A673 (cell line): ENCODE measurements around the gene TIMP1. TPM values are rescaled to one million over a fixed set of nuclear protein-coding genes. Genes with fewer than 3 reads are reported as not detected.

Source experiments
- BruUV-seq: library from RNA; stranded (reverse); fragments of 400-500 nt; replicated peaks from 2 replicates; lab custom pipeline; 2021; lab: Mats Ljungman, UMichigan
- CTCF ChIA-PET: fragments of 300-600 bp; sonication (Branson Sonifier 250); formaldehyde crosslinking; loops from one replicate; lab custom pipeline; 2022; ENCODE audit warnings: antibody characterized with exemption; lab: Charles Lee
- POLR2A ChIA-PET: fragments of 300-600 bp; sonication (Branson Sonifier 250); formaldehyde crosslinking; loops from one replicate; lab custom pipeline; 2022; ENCODE audit warnings: antibody characterized with exemption; ENCODE audit not compliant: low non-redundant PET; lab: Charles Lee
- DNase-seq: peaks from one replicate; pipeline ENCODE4 v3.0.0-alpha.2; 2015; ENCODE audit warnings: low spot score
- H3K27ac ChIP-seq: fragments of 200-600 bp; sonication (generic); 2 replicates; pipeline ENCODE4 v1.5.1; 2016; ENCODE audit warnings: mixed run types, low read depth, mild to moderate bottlenecking, mixed read lengths, antibody characterized with exemption, low read length; ENCODE audit not compliant: poor library complexity, severe bottlenecking
- H3K27me3 ChIP-seq: fragments of 200-600 bp; sonication (generic); replicated peaks from 2 replicates; pipeline ENCODE4 v1.6.1; 2017; ENCODE audit warnings: mixed run types, low read depth, mild to moderate bottlenecking, mixed read lengths, antibody characterized with exemption, low read length; ENCODE audit not compliant: insufficient read depth, poor library complexity
- H3K36me3 ChIP-seq: fragments of 200-600 bp; sonication (generic); 2 replicates; pipeline ENCODE4 v1.6.1; 2016; ENCODE audit warnings: mixed run types, mild to moderate bottlenecking, mixed read lengths, antibody characterized with exemption, low read length; ENCODE audit not compliant: insufficient read depth, poor library complexity, severe bottlenecking
- H3K4me1 ChIP-seq: fragments of 200-600 bp; sonication (generic); 2 replicates; pipeline ENCODE4 v1.6.1; 2017; ENCODE audit warnings: mixed run types, mild to moderate bottlenecking, mixed read lengths, antibody characterized with exemption, low read length; ENCODE audit not compliant: insufficient read depth, poor library complexity, severe bottlenecking
- H3K4me3 ChIP-seq: fragments of 200-600 bp; sonication (generic); 2 replicates; pipeline ENCODE4 v1.5.1; 2016; ENCODE audit warnings: low read depth, mixed run types, mild to moderate bottlenecking, mixed read lengths, low read length; ENCODE audit not compliant: poor library complexity, severe bottlenecking
- H3K9me3 ChIP-seq: fragments of 200-600 bp; sonication (generic); 2 replicates; pipeline ENCODE4 v1.6.1; 2016; ENCODE audit warnings: mixed run types, low read depth, mild to moderate bottlenecking, mixed read lengths, antibody characterized with exemption, low read length; ENCODE audit not compliant: poor library complexity, severe bottlenecking
- EZH2 ChIP-seq: fragments of 200-600 bp; sonication (generic); IDR thresholded peaks from 2 replicates; pipeline ENCODE4 v1.6.1; 2017; ENCODE audit warnings: borderline replicate concordance, low read depth, mild to moderate bottlenecking, mixed read lengths, antibody characterized with exemption, low read length; ENCODE audit not compliant: poor library complexity, severe bottlenecking
- intact Hi-C: fragments of 100-400 bp; cut with micrococcal nuclease; formaldehyde crosslinking; loops from one replicate; pipeline ENCODE4 v1.10.0; 2022; ENCODE audit not compliant: unreplicated experiment
- total RNA-seq: library from RNA; stranded (reverse); gene quantifications from 2 replicates; pipeline ENCODE4 v1.2.3, GENCODE V29; 2021
- TF ChIP-seq, protein P1 (sequence below): fragments of 300-800, 200-600 bp; sonication (generic); conservative IDR thresholded peaks from 2 replicates; pipeline ENCODE4 v1.5.1; 2017; ENCODE audit warnings: low read depth, mild to moderate bottlenecking, antibody characterized with exemption, low read length, moderate library complexity, mixed read lengths

The TIMP1 gene
- total RNA-seq, 1 experiment from 2014 or later = 471 TPM

DNA sequence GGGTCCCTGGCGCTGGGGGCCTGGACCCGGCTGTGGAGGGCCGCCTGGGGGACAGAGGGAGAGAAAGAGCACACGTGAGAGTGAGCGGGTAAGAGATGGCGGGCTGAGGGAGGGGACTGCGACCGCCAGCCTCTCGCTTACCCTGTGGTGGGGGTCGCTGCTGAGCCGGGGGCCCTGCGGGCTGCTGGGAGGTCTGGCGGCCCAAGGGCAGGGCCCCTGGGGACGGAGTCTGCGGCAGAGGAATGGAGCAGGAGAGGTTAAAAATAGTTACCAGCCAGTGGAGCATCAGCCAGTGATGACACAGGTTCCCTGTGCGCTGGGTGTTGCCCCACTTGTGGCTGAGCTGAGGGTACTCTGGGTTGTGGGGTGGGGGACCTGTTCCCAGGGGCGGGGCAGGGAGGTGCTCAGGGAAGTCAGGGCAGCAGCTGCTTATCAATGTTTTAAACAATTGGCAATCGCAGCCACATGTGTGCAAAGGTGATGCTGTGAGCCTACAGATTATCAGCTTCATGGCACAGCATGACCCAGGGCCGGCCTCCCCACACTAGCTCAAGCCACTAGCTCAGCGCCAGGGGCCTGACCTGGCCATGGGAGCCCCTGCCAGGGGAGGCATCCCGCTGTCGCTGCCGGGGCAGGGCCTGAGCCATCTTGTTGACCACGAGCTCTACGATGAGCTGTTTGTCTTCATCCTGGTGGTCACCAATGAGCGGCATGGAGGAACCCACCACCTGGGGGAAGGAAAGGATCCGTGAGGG is 7.5 kb upstream of the TIMP1 start:
- Histone ChIP-seq H3K4me3 (no peak overlapping the region), H3K27me3 (no peaks in the 10 kb centered on the region), H3K27ac (no peak overlapping the region), H3K36me3 (peaks cover 6% of the 10 kb centered on the region), H3K9me3 (no peaks in the 10 kb centered on the region), H3K4me1 (no peaks in the 10 kb centered on the region)
- CTCF ChIA-PET = no interaction called here
- no peak for TF ChIP-seq EZH2
- TF ChIP-seq, protein P1, sequence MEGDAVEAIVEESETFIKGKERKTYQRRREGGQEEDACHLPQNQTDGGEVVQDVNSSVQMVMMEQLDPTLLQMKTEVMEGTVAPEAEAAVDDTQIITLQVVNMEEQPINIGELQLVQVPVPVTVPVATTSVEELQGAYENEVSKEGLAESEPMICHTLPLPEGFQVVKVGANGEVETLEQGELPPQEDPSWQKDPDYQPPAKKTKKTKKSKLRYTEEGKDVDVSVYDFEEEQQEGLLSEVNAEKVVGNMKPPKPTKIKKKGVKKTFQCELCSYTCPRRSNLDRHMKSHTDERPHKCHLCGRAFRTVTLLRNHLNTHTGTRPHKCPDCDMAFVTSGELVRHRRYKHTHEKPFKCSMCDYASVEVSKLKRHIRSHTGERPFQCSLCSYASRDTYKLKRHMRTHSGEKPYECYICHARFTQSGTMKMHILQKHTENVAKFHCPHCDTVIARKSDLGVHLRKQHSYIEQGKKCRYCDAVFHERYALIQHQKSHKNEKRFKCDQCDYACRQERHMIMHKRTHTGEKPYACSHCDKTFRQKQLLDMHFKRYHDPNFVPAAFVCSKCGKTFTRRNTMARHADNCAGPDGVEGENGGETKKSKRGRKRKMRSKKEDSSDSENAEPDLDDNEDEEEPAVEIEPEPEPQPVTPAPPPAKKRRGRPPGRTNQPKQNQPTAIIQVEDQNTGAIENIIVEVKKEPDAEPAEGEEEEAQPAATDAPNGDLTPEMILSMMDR = no peak
- intact Hi-C loops = no loop called here
- POLR2A ChIA-PET = no interaction called here
- DNase-seq = no peak
- no TSS peak for BruUV-seq

DNA sequence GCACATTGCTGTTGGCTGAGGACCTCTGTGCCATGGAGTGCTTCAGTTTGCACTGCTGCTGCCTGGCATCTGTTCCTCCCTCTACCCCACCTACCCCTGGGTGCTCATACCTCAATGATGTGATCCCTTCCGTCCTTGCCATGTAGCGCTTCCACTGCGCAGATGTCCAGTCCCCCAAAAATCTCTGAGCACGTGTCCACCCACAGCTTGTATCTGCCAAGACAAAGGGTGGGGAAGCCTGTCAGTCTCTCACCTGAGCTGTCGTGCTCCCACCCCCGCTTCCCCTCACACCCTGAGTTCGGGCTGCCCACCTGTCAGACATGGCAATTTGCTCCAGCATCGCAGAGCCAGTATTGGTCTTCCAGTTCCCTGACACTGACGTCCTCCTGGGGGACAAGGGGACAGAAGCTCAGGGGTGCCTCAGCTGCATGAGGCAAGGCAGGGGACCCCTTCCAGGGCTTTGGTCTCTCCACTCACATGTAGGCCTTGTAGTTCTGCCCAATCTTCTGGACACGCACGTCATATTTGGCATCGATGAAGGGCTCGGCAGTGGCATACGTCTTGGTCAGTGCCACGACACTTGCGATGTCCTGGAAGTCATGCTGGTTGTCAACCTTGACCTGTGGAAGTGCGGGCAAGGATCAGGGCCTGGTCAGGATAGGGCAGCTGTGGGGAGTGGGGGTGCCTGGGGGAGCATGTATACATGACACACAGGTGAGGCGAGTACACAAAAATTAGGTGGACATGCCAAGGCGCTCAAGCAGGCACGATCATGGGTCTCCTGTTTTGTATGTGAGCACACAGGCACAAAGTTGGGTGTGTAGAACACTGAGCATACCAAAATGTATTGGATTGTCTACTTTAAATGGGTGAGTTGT is 6.0 kb upstream of the TIMP1 start:
- no TSS peak for BruUV-seq
- no peak for DNase-seq
- H3K36me3 ChIP-seq = peaks cover 4% of the 10 kb centered on the region
- POLR2A ChIA-PET = no interaction called here
- no peak overlapping the region for H3K27ac ChIP-seq
- H3K9me3 ChIP-seq = no peaks in the 10 kb centered on the region
- CTCF ChIA-PET = no interaction called here
- H3K4me3 ChIP-seq = no peak overlapping the region
- H3K4me1 ChIP-seq = no peaks in the 10 kb centered on the region
- TF ChIP-seq EZH2 = no peak
- TF ChIP-seq, protein P1 = no peak
- H3K27me3 ChIP-seq = no peaks in the 10 kb centered on the region
- intact Hi-C loops = no loop called here

DNA sequence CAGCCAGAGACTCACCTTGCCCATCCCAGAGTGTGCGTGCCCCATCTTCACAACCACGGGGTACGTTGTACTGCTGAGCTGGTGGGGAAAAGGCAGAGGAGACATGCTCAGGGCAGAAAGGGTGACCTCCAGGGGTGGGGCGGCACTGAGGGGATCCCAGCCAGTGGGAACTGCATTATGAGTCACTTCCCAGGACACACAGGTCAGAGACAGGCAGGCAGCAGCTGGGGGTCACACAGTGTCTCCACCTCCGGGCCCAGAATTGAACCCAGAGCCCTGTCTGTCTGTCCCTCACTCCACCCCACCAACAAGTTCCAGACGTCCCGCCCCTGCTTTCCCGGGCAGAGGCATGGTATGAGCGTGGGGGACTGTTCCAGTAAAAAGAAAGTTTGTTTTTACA is 4.8 kb upstream of the TIMP1 start:
- no peak for DNase-seq
- no peaks in the 10 kb centered on the region for H3K9me3 ChIP-seq
- ChIA-PET CTCF (no interaction called here), POLR2A (no interaction called here)
- TF ChIP-seq, protein P1 = no peak
- no peak for TF ChIP-seq EZH2
- no peaks in the 10 kb centered on the region for H3K27me3 ChIP-seq
- no peak overlapping the region for H3K4me3 ChIP-seq
- intact Hi-C loops = no loop called here
- no peaks in the 10 kb centered on the region for H3K4me1 ChIP-seq
- no peaks in the 10 kb centered on the region for H3K36me3 ChIP-seq
- BruUV-seq = no TSS peak
- no peak overlapping the region for H3K27ac ChIP-seq
